Left kidney (tissue), 2 donors: ENCODE measurements around the gene TPTE. TPM values are rescaled to one million over a fixed set of nuclear protein-coding genes. Genes with fewer than 3 reads are reported as not detected.
"Not testable (repeated sequence)": the region's sequence is repeated elsewhere in the genome, so short reads cannot be mapped to it uniquely, and the experiment has no call there.

Source experiments
- DNase-seq: peaks from one replicate; pipeline ENCODE4 v3.0.0-alpha.2; 2013
- polyA plus RNA-seq: library from polyadenylated mRNA; unstranded; fragments of 120-200 nt; gene quantifications from one replicate; pipeline ENCODE4 v1.2.1, GENCODE V29; 2013; ENCODE audit not compliant: insufficient read length

Gene TPTE
- polyA plus RNA-seq, 1 donor = not detected

DNA sequence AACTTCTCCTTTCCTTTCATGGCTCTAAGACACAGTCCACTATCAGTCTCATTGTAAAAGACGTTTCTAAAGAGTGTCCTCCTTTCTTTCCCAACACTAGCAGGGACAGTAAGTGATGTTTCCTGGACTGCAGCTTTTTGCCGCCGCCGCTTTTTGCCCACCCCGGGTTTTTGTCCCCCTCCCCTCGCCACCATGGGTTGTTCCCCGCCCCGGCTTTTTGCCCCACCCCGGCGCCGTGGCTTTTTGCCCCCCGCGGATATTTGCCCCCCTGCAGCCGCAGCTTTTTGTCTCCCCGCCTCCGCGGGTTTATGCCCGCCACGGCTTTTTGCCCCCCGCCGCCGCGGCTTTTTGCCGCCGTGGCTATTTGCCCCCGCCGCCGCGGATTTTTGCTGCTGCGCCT is 95.2 kb downstream of the TPTE start:
- no peak for DNase-seq

DNA sequence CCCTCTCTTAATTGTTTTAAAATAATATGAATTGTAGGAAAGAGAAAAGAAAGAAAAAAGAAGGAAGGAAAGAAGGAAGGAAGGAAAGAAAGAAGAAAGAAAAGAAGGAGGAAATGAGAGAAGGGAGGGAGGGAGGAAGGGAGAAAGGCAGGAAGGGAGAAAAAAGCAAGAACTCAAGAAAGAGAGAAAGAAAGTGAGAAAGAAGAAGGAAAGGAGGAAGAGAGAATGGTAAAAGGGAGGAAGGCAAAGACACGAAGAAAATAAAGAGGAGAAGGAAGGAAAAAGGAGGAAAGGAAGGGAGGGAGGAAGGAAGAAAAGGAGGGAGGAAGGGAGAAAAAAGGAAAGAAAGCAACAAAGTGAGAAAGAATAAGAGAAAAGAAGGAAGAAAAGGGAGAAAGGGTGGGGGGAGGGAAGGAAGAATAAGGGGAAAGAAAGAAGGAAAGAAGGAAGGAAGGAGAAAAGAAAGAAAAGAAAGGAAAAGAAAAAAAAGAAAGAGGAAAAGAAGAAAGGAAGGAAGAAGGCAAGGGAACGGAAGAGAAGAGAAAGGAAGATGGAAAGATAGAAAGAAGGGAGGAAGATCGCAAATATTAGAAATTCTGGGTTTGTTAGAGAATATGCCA is 95.9 kb downstream of the TPTE start:
- not testable (repeated sequence) for DNase-seq

DNA sequence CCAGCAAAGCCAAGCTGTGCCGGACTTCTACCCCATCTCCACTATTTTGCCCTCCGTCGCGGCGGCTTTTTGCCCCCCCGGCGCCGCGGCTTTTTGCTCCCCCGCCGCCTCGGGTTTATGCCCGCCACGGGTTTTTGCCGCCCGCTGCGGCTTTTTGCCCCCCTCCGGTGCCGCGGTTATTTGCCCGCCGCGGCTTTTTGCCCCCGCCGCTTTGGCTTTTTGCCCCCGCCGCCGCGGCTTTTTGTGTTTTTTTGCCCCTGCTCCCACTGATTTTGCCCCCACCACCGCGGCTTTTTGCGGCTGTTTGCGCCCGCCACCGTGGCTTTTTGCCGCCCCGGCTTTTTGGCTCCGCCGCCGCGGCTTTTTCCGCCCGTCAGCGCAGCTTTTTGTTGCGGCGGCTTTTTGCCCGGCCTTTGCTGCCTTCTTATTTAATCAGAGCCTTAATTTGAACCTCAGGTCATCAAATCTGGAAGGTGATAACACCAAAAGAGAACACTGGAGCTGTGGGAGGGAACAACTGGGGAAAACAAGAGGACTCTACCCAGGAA is 106.0 kb downstream of the TPTE start:
- no peak for DNase-seq

DNA sequence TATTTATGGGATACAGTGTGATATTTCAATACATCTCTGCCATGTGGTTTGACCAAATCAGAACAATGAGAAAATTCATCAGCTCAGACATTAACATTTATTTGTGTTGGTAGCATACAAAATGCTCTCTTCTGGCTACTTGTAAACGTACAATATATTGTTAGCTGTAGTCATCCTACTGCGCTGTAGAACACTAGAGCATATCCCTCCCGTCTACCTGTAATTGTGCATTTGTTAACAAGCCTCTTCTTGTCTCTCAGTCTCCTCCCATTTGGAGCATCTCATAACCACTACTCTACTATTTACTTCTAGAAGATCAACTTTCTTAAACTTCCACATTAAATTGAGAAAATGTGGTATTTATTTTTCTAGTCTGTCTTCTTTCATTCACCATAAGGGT is 107.9 kb downstream of the TPTE start:
- DNase-seq = not testable (repeated sequence)

DNA sequence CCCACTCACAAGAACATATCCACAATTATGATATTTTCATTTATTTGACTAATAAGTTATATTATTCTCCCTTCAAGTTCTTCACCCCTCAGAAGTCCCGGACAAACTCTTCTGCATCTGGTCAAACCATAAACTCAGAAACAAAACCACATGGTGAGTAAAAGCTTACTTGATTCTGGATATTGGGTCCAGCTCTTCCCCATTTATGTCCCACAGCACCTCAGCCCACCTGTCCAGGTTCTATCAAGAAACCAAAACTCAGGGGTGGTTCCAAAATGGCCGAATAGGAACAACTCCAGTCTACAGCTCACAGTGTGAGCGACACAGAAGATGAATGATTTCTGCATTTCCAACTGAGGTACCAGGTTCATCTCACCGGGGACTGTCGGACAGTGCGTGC is 109.4 kb downstream of the TPTE start:
- not testable (repeated sequence) for DNase-seq

DNA sequence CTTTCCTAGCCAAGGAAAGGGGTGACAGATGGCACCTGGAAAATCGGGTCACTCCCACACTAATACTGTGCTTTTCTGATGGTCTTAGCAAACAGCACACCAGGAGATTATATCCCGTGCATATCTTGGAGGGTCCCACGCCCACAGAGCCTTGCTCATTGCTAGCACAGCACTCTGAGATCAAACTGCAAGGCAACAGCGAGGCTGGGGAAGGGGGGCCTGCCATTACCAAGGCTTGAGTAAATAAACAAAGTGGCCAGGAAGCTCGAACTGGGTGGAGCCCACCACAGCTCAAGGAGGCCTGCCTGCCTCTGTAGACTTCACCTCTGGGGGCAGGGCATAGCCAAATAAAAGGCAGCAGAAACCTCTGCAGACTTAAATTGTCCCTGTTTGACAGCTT is 109.9 kb downstream of the TPTE start:
- not testable (repeated sequence) for DNase-seq

DNA sequence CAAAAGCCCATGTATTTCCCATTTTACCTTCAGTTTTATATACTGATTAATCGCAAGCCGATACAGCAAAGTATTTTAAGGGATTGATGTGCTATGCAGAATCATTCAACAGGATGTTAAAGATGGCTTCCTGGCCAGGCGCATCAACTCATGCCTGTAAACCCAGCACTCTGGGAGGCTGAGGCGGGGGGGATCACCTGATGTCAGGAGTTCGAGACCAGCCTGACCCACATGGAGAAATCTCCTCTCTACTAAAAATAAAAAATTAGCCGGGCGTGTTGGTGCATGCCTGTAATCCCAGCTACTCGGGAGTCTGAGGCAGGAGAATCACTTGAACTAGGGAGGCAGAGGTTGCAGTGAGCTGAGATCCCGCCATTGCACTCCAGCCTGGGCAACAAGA is 116.8 kb downstream of the TPTE start:
- not testable (repeated sequence) for DNase-seq

DNA sequence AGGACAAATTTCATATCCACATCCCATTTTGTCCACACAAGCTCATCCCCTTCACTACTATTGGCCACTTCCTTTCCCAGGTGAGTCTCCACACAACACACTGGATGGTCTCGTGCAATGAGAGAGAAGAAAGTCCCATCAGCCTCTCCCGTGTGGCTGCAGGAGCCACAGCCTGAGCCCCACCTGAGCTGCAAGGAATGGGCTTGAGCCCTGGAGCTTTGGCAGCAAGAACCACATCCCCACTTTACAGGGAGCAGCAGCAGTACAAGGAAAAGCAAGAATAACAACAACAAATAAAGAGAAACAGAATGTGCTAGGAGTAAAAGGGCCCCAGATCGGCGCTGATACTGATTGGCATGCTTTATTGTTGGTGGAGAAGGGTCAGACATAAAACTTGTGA is 117.7 kb downstream of the TPTE start:
- DNase-seq = no peak

DNA sequence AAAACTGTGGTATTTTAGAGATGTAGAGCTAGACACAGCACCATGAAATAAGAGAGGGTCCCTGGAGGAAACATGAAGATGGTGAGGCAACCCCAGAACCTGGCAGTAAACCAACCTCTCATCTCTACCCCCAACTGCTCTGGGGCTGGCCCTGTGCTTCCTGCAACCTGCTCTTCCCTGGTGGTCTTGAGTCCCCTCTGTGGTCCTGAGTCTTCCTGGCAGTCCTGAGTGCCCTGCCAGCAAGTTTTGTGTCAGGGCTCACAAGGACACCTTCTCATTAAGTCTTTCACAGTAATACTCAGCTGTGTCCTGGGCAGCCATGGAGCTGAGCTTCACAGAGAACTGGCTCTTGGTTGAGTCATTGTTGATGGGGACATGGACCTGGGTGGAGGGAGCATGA is 118.4 kb downstream of the TPTE start:
- not testable (repeated sequence) for DNase-seq

DNA sequence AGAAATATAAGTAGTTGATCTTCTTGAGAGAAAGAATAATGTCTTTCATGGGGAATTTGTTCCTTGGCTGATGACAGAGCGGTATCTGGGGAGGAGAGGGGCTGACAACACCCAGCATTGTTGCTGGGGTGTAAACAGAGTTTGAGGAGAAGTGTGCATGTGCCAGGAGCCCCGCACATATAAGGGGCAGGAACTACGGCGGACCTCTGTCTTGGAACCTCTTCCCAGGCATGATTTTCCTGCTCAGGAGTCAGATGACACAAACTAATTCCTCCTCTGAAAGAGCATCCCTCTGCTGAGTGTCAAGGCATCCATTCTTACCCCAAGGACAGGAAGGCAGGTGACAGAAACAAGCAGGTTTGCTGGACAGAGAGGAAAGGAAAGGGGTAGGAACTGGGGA is 119.1 kb downstream of the TPTE start:
- DNase-seq = no peak

DNA sequence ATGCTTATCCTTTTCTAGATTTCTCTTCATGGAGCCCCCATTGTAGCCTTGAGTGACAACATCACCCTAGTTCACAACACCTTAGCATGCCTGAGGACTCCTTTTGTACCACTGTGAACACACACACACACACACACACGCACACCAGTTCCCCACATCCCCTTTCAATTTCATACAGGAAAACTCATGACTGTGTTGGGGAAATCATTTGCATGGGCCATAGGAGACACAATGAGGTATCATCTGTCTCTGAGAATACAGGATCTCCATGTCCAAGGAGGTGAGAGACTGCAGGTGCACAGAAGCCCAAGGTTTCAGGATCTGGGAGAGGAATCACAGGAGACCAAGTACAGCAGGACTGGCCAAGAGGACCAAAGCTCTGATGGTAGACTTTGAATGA is 119.7 kb downstream of the TPTE start:
- DNase-seq = no peak

DNA sequence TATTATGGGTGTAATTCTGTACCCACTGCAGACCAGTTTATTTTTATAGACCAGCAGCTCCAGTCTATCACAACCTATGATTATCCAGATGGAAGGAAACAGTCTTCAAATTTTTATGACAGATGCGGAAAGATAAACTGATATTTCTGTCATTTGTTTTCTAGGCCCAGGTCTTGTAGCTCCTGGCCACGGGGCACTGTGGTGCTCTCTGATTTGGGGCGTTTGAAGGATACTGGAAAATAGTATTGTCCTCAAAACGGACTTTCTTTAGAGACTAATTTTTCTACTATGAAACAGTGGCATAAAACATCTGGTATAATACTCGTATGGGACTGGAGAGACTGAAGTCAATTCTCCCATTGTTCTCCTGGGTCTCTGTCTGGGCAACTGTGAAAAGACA is 124.3 kb downstream of the TPTE start:
- DNase-seq = not testable (repeated sequence)

DNA sequence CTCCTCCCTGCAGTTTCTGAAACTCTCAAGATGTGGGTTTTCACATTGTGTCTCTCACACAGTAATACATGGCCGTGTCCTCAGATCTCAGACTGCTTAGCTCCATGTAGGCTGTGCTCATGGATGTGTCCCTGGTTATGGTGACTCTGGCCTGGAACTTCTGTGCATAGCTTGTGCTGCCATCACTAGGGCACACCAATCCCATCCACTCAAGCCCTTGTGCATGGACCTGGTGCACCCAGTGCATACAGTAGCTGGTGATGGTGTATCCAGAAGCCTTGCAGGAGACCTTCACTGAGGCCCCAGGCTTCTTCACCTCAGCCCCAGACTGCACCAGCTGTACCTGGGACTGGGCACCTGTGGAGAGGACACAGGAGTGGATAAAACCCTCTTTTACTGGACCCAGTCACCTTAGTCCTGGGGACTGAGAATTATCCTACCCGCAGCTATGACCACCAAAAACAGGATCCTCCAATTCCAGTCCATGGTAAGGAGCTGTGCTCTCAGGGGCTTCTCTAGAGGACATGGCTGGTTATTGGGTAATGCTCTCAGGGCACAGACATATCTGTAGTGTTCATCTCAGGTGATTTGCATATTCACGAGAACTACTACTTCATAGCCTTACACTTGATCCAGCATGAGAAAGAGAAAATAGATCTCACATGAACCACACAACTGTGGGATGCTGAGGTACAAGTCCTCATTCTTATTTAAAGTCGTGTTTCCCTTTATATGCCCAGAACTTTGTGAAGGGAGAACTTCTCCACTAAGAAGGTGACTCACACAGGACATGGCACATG is 128.2 kb downstream of the TPTE start:
- not testable (repeated sequence) for DNase-seq

DNA sequence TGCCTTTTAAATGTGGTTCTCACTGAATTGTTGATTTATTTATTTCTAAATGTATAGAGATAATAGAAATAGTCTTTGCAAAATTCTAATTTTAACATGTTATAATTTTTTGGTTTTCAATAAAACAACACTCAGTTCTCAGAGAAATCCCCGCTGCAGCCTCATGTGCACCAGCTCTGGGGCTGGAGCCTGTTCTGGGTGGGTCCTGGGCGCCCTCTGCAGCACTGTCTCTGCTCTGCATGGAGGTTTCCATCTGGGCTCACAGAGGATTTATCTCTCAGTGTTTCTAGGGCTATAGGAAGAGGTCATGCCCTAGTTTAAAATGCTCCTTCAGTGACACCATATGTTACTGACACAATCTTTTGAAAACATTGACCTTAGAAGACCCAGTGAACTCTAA is 128.9 kb downstream of the TPTE start:
- DNase-seq = not testable (repeated sequence)
